ENCODE measurements around the gene NEURL1B. TPM values are rescaled to one million over a fixed set of nuclear protein-coding genes. Genes with fewer than 3 reads are reported as not detected.

The NEURL1B gene
- total and polyA plus RNA-seq, 4 donors: 1.5 to 10.0 (median 5.5) TPM

DNA sequence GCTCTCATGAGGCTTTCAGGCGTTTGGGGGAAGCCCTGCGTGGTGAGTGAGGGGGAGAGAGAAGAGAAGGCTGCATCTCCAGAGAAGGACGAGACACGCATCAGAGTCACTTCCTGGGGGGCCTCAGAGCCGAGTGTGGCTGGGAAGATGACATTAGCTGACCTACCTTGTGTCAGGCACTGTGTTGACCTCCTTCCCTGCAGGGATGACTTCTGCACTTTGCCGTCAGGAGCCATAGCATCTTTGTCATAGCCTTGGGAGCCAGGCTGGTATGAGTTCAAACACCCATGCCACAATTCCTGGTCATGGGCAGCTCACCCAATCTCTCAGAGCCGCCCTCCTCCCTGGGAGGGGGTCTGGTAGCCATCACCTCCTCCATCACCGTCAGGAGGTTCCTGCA lies 17.3 kb downstream of the NEURL1B start:
- TF ChIP-seq SP1 (IDR thresholded peaks at IDR 0.05) (no peak), RAD21 (IDR thresholded peaks at IDR 0.05) (no peak), ATF3 (IDR thresholded peaks at IDR 0.05) (no peak), FOXA2 (IDR thresholded peaks at IDR 0.05) (no peak), FOXA1 (IDR thresholded peaks at IDR 0.05) (no peak), JUND (IDR thresholded peaks at IDR 0.05) (no peak), HNF4A (conservative IDR thresholded peaks at IDR 0.05) (no peak), HNF4G (IDR thresholded peaks at IDR 0.05) (no peak), TAF1 (conservative IDR thresholded peaks at IDR 0.05) (no peak), YY1 (IDR thresholded peaks at IDR 0.05) (no peak), NR2F2 (IDR thresholded peaks at IDR 0.05) (no peak), RXRA (IDR thresholded peaks at IDR 0.05) (no peak), REST (IDR thresholded peaks at IDR 0.05) (no peak), GABPA (IDR thresholded peaks at IDR 0.05 in 1 of 2, conservative IDR thresholded peaks at IDR 0.05 in 1 of 2) (no peak), EGR1 (IDR thresholded peaks at IDR 0.05; ENCODE audit: low read depth in 2 of 2) (no peak)
- TF ChIP-seq, protein P1, sequence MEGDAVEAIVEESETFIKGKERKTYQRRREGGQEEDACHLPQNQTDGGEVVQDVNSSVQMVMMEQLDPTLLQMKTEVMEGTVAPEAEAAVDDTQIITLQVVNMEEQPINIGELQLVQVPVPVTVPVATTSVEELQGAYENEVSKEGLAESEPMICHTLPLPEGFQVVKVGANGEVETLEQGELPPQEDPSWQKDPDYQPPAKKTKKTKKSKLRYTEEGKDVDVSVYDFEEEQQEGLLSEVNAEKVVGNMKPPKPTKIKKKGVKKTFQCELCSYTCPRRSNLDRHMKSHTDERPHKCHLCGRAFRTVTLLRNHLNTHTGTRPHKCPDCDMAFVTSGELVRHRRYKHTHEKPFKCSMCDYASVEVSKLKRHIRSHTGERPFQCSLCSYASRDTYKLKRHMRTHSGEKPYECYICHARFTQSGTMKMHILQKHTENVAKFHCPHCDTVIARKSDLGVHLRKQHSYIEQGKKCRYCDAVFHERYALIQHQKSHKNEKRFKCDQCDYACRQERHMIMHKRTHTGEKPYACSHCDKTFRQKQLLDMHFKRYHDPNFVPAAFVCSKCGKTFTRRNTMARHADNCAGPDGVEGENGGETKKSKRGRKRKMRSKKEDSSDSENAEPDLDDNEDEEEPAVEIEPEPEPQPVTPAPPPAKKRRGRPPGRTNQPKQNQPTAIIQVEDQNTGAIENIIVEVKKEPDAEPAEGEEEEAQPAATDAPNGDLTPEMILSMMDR (IDR thresholded peaks at IDR 0.05; ENCODE audit: low read depth, low read length, missing input control): no peak
- TF ChIP-seq, protein P2, sequence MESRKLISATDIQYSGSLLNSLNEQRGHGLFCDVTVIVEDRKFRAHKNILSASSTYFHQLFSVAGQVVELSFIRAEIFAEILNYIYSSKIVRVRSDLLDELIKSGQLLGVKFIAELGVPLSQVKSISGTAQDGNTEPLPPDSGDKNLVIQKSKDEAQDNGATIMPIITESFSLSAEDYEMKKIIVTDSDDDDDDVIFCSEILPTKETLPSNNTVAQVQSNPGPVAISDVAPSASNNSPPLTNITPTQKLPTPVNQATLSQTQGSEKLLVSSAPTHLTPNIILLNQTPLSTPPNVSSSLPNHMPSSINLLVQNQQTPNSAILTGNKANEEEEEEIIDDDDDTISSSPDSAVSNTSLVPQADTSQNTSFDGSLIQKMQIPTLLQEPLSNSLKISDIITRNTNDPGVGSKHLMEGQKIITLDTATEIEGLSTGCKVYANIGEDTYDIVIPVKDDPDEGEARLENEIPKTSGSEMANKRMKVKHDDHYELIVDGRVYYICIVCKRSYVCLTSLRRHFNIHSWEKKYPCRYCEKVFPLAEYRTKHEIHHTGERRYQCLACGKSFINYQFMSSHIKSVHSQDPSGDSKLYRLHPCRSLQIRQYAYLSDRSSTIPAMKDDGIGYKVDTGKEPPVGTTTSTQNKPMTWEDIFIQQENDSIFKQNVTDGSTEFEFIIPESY (IDR thresholded peaks at IDR 0.05): no peak
- TF ChIP-seq, protein P3, sequence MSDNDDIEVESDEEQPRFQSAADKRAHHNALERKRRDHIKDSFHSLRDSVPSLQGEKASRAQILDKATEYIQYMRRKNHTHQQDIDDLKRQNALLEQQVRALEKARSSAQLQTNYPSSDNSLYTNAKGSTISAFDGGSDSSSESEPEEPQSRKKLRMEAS (IDR thresholded peaks at IDR 0.05): no peak
- Histone ChIP-seq H3K36me3 (ENCODE audit: control insufficient read depth in 4 of 4, insufficient read depth in 3 of 4, low read depth in 1 of 4, low read length in 3 of 4) (no peaks in the 10 kb centered on the region), H3K4me1 (ENCODE audit: control insufficient read depth in 4 of 4, insufficient read depth in 4 of 4, low read length in 3 of 4) (peaks cover 9 to 30% (median 27%) of the 10 kb centered on the region in 4 donors), H3K9ac (ENCODE audit: low read depth in 1 of 2, low read length in 2 of 2) (no peak overlapping the region), H3K9me3 (ENCODE audit: control insufficient read depth in 4 of 4, low read length in 3 of 4) (peaks cover 0 to 3% (median 0%) of the 10 kb centered on the region in 4 donors), H3K4me3 (ENCODE audit: low read depth in 1 of 3, low read length in 3 of 3) (no peak overlapping the region), H3K27me3 (ENCODE audit: control insufficient read depth in 4 of 4, insufficient read depth in 4 of 4, low read length in 3 of 4) (no peaks in the 10 kb centered on the region), H3K27ac (ENCODE audit: low read depth in 1 of 2, low read length in 2 of 2) (peak overlapping the region; percentile 37 to 43)
- DNase-seq (ENCODE audit: low spot score): no peak
- 76% methylated on average over 8 of the region's 8 CpGs for WGBS
